Measurements from ENCODE around the gene ZNF638. TPM values are rescaled to one million over a fixed set of nuclear protein-coding genes. Genes with fewer than 3 reads are reported as not detected.

ZNF638 gene
- total RNA-seq, 1 donor from 2014 or later = 115 TPM

GRCh38 chr2:71459084-71459431 lies 127.5 kb downstream of the ZNF638 start:
- TF ChIP-seq CTCF (IDR thresholded peaks at IDR 0.05) = no peak
- Histone ChIP-seq H3K27me3 (ENCODE audit: low read depth) (peaks cover 16% of the 10 kb centered on the region), H3K4me1 (peaks cover 15% of the 10 kb centered on the region), H3K27ac (no peak overlapping the region), H3K9me3 (no peaks in the 10 kb centered on the region), H3K4me3 (no peak overlapping the region), H3K36me3 (no peaks in the 10 kb centered on the region)
- intact Hi-C loops (cut with DNase I) = no loop called here
- DNase-seq = no peak
- ATAC-seq = no peak

- no peak for TF ChIP-seq CTCF (IDR thresholded peaks at IDR 0.05)
- no peak for ATAC-seq
- Histone ChIP-seq H3K27me3 (ENCODE audit: low read depth) (peaks cover 11% of the 10 kb centered on the region), H3K9me3 (no peaks in the 10 kb centered on the region), H3K27ac (no peak overlapping the region), H3K4me1 (peaks cover 9% of the 10 kb centered on the region), H3K4me3 (no peak overlapping the region), H3K36me3 (no peaks in the 10 kb centered on the region)
- DNase-seq = no peak
- intact Hi-C loops (cut with DNase I) = no loop called here
Observed at GRCh38 chr2:71460056-71460455, 128.5 kb downstream of the ZNF638 start.

GRCh38 chr2:71460595-71461303 lies 129.2 kb downstream of the ZNF638 start:
- Histone ChIP-seq H3K9me3 (no peaks in the 10 kb centered on the region), H3K36me3 (no peaks in the 10 kb centered on the region), H3K27ac (no peak overlapping the region), H3K27me3 (ENCODE audit: low read depth) (peaks cover 11% of the 10 kb centered on the region), H3K4me1 (peaks cover 12% of the 10 kb centered on the region), H3K4me3 (no peak overlapping the region)
- ATAC-seq = peak; percentile 47 to 60
- DNase-seq = no peak
- intact Hi-C loops (cut with DNase I) = no loop called here
- peak; percentile 59 for TF ChIP-seq CTCF (IDR thresholded peaks at IDR 0.05)

DNA sequence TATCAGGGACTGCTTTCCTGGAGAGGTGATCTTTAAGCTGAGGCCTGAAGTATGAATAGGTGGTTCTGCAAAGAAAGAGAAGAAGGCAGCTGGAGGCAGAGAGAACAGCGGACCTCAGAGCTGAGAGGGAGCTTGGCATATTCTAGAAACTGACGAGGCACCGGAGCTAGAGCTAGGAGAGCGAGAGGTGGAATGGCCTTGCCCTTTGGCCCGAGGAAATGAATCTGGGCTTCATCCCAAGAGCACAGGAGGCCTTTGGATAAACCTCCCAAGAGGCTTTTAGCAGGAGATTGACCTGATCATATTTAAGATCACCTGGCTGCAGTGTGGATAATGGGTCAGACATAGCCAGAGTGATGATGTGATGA lies 129.7 kb downstream of the ZNF638 start:
- TF ChIP-seq CTCF (IDR thresholded peaks at IDR 0.05) = no peak
- H3K4me3 ChIP-seq = no peak overlapping the region
- H3K27ac ChIP-seq = no peak overlapping the region
- peaks cover 15% of the 10 kb centered on the region for H3K27me3 ChIP-seq (ENCODE audit: low read depth)
- peaks cover 17% of the 10 kb centered on the region for H3K4me1 ChIP-seq
- intact Hi-C loops (cut with DNase I) = no loop called here
- DNase-seq = no peak
- ATAC-seq = no peak
- no peaks in the 10 kb centered on the region for H3K9me3 ChIP-seq
- H3K36me3 ChIP-seq = no peaks in the 10 kb centered on the region

- ATAC-seq = no peak
- Histone ChIP-seq H3K36me3 (no peaks in the 10 kb centered on the region), H3K4me1 (peaks cover 18% of the 10 kb centered on the region), H3K4me3 (no peak overlapping the region), H3K9me3 (no peaks in the 10 kb centered on the region), H3K27ac (no peak overlapping the region), H3K27me3 (ENCODE audit: low read depth) (peaks cover 23% of the 10 kb centered on the region)
- intact Hi-C loops (cut with DNase I) = no loop called here
- TF ChIP-seq CTCF (IDR thresholded peaks at IDR 0.05) = no peak
- no peak for DNase-seq
Observed at GRCh38 chr2:71462056-71462605, 130.5 kb downstream of the ZNF638 start.

Data from lower lobe of right lung (tissue), 2 donors.